B cell (primary cell): ENCODE measurements around the gene GPI. TPM values are rescaled to one million over a fixed set of nuclear protein-coding genes. Genes with fewer than 3 reads are reported as not detected.

Experiments used
- ATAC-seq: fragments of 200-7000 bp; cut with Tn5 transposase; one replicate; pipeline ENCODE4 v1.10.0; 2021; ENCODE audit warnings: low read depth, mild to moderate bottlenecking, moderate number of reproducible peaks, moderate library complexity
- CTCF ChIA-PET: fragments of 350-600 bp; sonication (Branson Sonifier 250); formaldehyde crosslinking; loops from one replicate; lab custom pipeline; 2021; ENCODE audit warnings: antibody characterized with exemption, inconsistent platforms; lab: Charles Lee
- POLR2A ChIA-PET: fragments of 350-600 bp; sonication (Branson Sonifier 250); formaldehyde crosslinking; loops from one replicate; lab custom pipeline; 2021; ENCODE audit warnings: antibody characterized with exemption; lab: Charles Lee
- DNase-seq: peaks from one replicate; pipeline ENCODE4 v3.0.0; 2013
- H2AFZ ChIP-seq: 2 replicates; pipeline ENCODE4 v1.6.1; 2012; ENCODE audit warnings: mild to moderate bottlenecking, low read depth, low read length; ENCODE audit not compliant: insufficient read depth, poor library complexity, severe bottlenecking
- H3K27ac ChIP-seq, 2 donors: 1 replicate in 1 of 2; 2 replicates in 1 of 2; pipeline ENCODE4 v1.5.1; 2012 to 2013; ENCODE audit warnings: low read length in 2 of 2, mild to moderate bottlenecking in 2 of 2, moderate library complexity in 1 of 2
- H3K27me3 ChIP-seq, 4 experiments: fragments of 200-600 bp in 1 of 4; sonication (generic) in 1 of 4; replicated peaks in 1 of 4; 1 replicate in 2 of 4; 2 replicates in 2 of 4; pipeline versions ENCODE4 v1.6.1 to v1.7.0; 2013 to 2016; ENCODE audit warnings: low read length in 3 of 4, mild to moderate bottlenecking in 2 of 4, mixed read lengths in 1 of 4, moderate library complexity in 1 of 4; ENCODE audit not compliant: insufficient read depth in 4 of 4, control insufficient read depth in 3 of 4; ENCODE audit errors: control extremely low read depth in 1 of 4
- H3K36me3 ChIP-seq, 2 experiments: replicated peaks in 1 of 2; 1 replicate in 1 of 2; 2 replicates in 1 of 2; pipeline versions ENCODE4 v1.6.1 to v1.7.1; 2013; ENCODE audit warnings: low read length in 1 of 2; ENCODE audit not compliant: insufficient read depth in 2 of 2, control insufficient read depth in 1 of 2; ENCODE audit errors: control extremely low read depth in 1 of 2, extremely low read depth in 1 of 2
- H3K4me1 ChIP-seq, 2 donors: fragments of 200-600 bp in 1 of 2; sonication (generic) in 1 of 2; 1 replicate in 1 of 2; 2 replicates in 1 of 2; pipeline versions ENCODE4 v1.5.1 to v1.6.1; 2013 to 2017; ENCODE audit warnings: low read length in 2 of 2; ENCODE audit not compliant: control insufficient read depth in 2 of 2, insufficient read depth in 2 of 2
- H3K4me2 ChIP-seq: replicated peaks from 2 replicates; pipeline ENCODE3; 2012; ENCODE audit warnings: mild to moderate bottlenecking, low read depth, low read length; ENCODE audit not compliant: poor library complexity, severe bottlenecking
- H3K4me3 ChIP-seq, 5 experiments: fragments of 200-600 bp in 1 of 5; sonication (generic) in 1 of 5; 1 replicate in 3 of 5; 2 replicates in 2 of 5; pipeline versions ENCODE4 v1.5.1 to v1.7.0; 2011 to 2016; ENCODE audit warnings: low read length in 4 of 5, mild to moderate bottlenecking in 4 of 5, low read depth in 2 of 5, control low read depth in 1 of 5, moderate library complexity in 1 of 5; ENCODE audit not compliant: insufficient read depth in 1 of 5; ENCODE audit errors: control extremely low read depth in 1 of 5, extremely low read depth in 1 of 5
- H3K79me2 ChIP-seq: fragments of 200-600 bp; sonication (generic); one replicate; pipeline ENCODE4 v1.6.0; 2016; ENCODE audit warnings: low read length; ENCODE audit not compliant: control insufficient read depth, insufficient read depth
- H3K9ac ChIP-seq: fragments of 200-600 bp; sonication (generic); 2 replicates; pipeline ENCODE4 v1.6.1; 2017; ENCODE audit warnings: mild to moderate bottlenecking, low read length, moderate library complexity
- H3K9me3 ChIP-seq, 3 donors: one replicate each; pipeline versions ENCODE4 v1.6.1 to v1.7.1; 2013; ENCODE audit warnings: low read length in 2 of 3; ENCODE audit not compliant: control insufficient read depth in 2 of 3, insufficient read depth in 1 of 3; ENCODE audit errors: control extremely low read depth in 1 of 3
- H4K20me1 ChIP-seq: 2 replicates; pipeline ENCODE4 v1.6.0; 2012; ENCODE audit warnings: mild to moderate bottlenecking, low read length; ENCODE audit not compliant: insufficient read depth, control insufficient read depth, poor library complexity, severe bottlenecking
- H3K27ac Mint-ChIP-seq: one replicate; pipeline ENCODE4 v1.8.0; 2021; ENCODE audit warnings: mixed read lengths
- H3K27me3 Mint-ChIP-seq: one replicate; pipeline ENCODE4 v1.8.0; 2021; ENCODE audit warnings: mixed read lengths
- H3K4me1 Mint-ChIP-seq: one replicate; pipeline ENCODE4 v1.8.0; 2021; ENCODE audit warnings: mixed read lengths
- H3K4me3 Mint-ChIP-seq: one replicate; pipeline ENCODE4 v1.8.0; 2021; ENCODE audit warnings: mixed read lengths
- H3K9me3 Mint-ChIP-seq: one replicate; pipeline ENCODE4 v1.8.0; 2022; ENCODE audit warnings: mixed read lengths; ENCODE audit not compliant: insufficient read depth
- CTCF ChIP-seq: fragments of 200-600 bp; IDR thresholded peaks from one replicate; pipeline ENCODE4 v1.8.0; 2022; ENCODE audit warnings: antibody characterized with exemption, mild to moderate bottlenecking
- EZH2 ChIP-seq: IDR thresholded peaks from 2 replicates; pipeline ENCODE4 v1.6.1; 2012; ENCODE audit warnings: borderline replicate concordance, low read depth, mild to moderate bottlenecking, moderate library complexity, low read length; ENCODE audit not compliant: insufficient read depth, poor library complexity, severe bottlenecking
- WGBS: methylation state at CpG from one replicate; pipeline ENCODE4 v1.1.5; 2013; ENCODE audit warnings: missing lambda C conversion rate; ENCODE audit not compliant: insufficient coverage; 5-methylcytosine and 5-hydroxymethylcytosine counted together
- intact Hi-C: fragments of 100-400 bp; cut with micrococcal nuclease; formaldehyde crosslinking; loops from one replicate; pipeline ENCODE4 v1.10.0; 2022
- polyA plus RNA-seq: library from polyadenylated mRNA; depleted of rRNA; stranded (reverse); fragments of >200 nt; gene quantifications from 2 replicates; pipeline ENCODE4 v1.2.3, GENCODE V29; 2012
- total RNA-seq, 2 donors: library from RNA; stranded (reverse); fragments of 120-200 nt in 1 of 2; gene quantifications; 1 replicate in 1 of 2; 2 replicates in 1 of 2; pipeline versions ENCODE4 v1.2.3 to v1.2.4, GENCODE V29; 2013 to 2022

The GPI gene
- total and polyA plus RNA-seq, 2 donors (not counting 1 experiment from before 2014, with no cell fraction given), result 74.5 to 102 TPM

- no peaks in the 10 kb centered on the region for H3K9me3 Mint-ChIP-seq
Observed at GRCh38 chr19:34416021-34416545, 51.1 kb downstream of the GPI start.

GRCh38 chr19:34418300-34418699 lies 53.3 kb downstream of the GPI start:
- no peaks in the 10 kb centered on the region for H3K27me3 ChIP-seq
- no CpG with 5 or more reads among the region's 4 CpGs for WGBS
- no peak overlapping the region for H3K4me2 ChIP-seq
- ATAC-seq (no peak), DNase-seq (no peak)
- Mint-ChIP-seq H3K27ac (no peak overlapping the region), H3K4me1 (no peaks in the 10 kb centered on the region), H3K27me3 (no peaks in the 10 kb centered on the region), H3K4me3 (no peak overlapping the region), H3K9me3 (no peaks in the 10 kb centered on the region)
- no peaks in the 10 kb centered on the region for H3K9me3 ChIP-seq
- no peaks in the 10 kb centered on the region for H4K20me1 ChIP-seq
- no peak overlapping the region for H3K4me3 ChIP-seq
- no peaks in the 10 kb centered on the region for H3K4me1 ChIP-seq
- intact Hi-C loops, result no loop called here
- H3K27ac ChIP-seq, result no peak overlapping the region
- no peak overlapping the region for H3K9ac ChIP-seq
- H3K36me3 ChIP-seq, result peaks cover 0 to 36% of the 10 kb centered on the region in 2 experiments
- no peak overlapping the region for H2AFZ ChIP-seq
- ChIA-PET POLR2A (no interaction called here), CTCF (no interaction called here)
- TF ChIP-seq EZH2 (no peak), CTCF (no peak)
- peaks cover 3% of the 10 kb centered on the region for H3K79me2 ChIP-seq

More at GRCh38 chr19:34416021-34416545, 51.1 kb downstream of the GPI start:
- TF ChIP-seq CTCF, result no peak
- TF ChIP-seq EZH2, result no peak
- Mint-ChIP-seq H3K4me3 (no peak overlapping the region), H3K4me1 (no peaks in the 10 kb centered on the region), H3K27me3 (no peaks in the 10 kb centered on the region), H3K27ac (no peak overlapping the region)
- no peaks in the 10 kb centered on the region for H3K9me3 ChIP-seq
- ChIA-PET CTCF (interaction anchor here (1.5 to 1.6 kb wide), 2 partner anchors 14 kb away, joined by 4 read pairs; no protein-coding TSS in a partner anchor), POLR2A (no interaction called here)
- H3K36me3 ChIP-seq, result peaks cover 0 to 38% of the 10 kb centered on the region in 2 experiments
- no peak overlapping the region for H3K9ac ChIP-seq
- WGBS, result 100% methylated on average over 6 of the region's 7 CpGs
- intact Hi-C loops, result no loop called here
- H3K4me3 ChIP-seq, result no peak overlapping the region
- ATAC-seq, result no peak
- no peak for DNase-seq
- no peaks in the 10 kb centered on the region for H3K27me3 ChIP-seq
- no peak overlapping the region for H3K4me2 ChIP-seq
- no peak overlapping the region for H3K27ac ChIP-seq
- H3K79me2 ChIP-seq, result peaks cover 9% of the 10 kb centered on the region
- H3K4me1 ChIP-seq, result no peaks in the 10 kb centered on the region
- no peaks in the 10 kb centered on the region for H4K20me1 ChIP-seq
- H2AFZ ChIP-seq, result no peak overlapping the region
